ENCODE measurements around the gene MAVS. TPM values are rescaled to one million over a fixed set of nuclear protein-coding genes. Genes with fewer than 3 reads are reported as not detected.

MAVS gene
- total RNA-seq, 1 donor from 2014 or later, result 47.0 TPM

GRCh38 chr20:3848565-3848964 is 1.9 kb downstream of the MAVS start:
- TF ChIP-seq CTCF (IDR thresholded peaks at IDR 0.05), result no peak
- Mint-ChIP-seq H3K4me1 (ENCODE audit: unreplicated experiment) (peaks cover 29% of the 10 kb centered on the region), H3K9me3 (ENCODE audit: unreplicated experiment) (no peaks in the 10 kb centered on the region), H3K27ac (ENCODE audit: unreplicated experiment) (peak overlapping the region; percentile 41), H3K36me3 (ENCODE audit: unreplicated experiment) (peaks cover 3% of the 10 kb centered on the region), H3K27me3 (ENCODE audit: unreplicated experiment) (no peaks in the 10 kb centered on the region), H3K4me3 (ENCODE audit: unreplicated experiment) (peak overlapping the region; percentile 65)
- no peak for DNase-seq (ENCODE audit: extremely low spot score, unreplicated experiment)

GRCh38 chr20:3854462-3854871 is 7.8 kb downstream of the MAVS start:
- no peak for TF ChIP-seq CTCF (IDR thresholded peaks at IDR 0.05)
- DNase-seq (ENCODE audit: extremely low spot score, unreplicated experiment), result no peak
- Mint-ChIP-seq H3K36me3 (ENCODE audit: unreplicated experiment) (peaks cover 24% of the 10 kb centered on the region), H3K9me3 (ENCODE audit: unreplicated experiment) (no peaks in the 10 kb centered on the region), H3K4me1 (ENCODE audit: unreplicated experiment) (peaks cover 2% of the 10 kb centered on the region), H3K4me3 (ENCODE audit: unreplicated experiment) (no peak overlapping the region), H3K27ac (ENCODE audit: unreplicated experiment) (no peak overlapping the region), H3K27me3 (ENCODE audit: unreplicated experiment) (no peaks in the 10 kb centered on the region)

- H3K9me3 Mint-ChIP-seq (ENCODE audit: unreplicated experiment), result no peaks in the 10 kb centered on the region
- peaks cover 2% of the 10 kb centered on the region for H3K4me1 Mint-ChIP-seq (ENCODE audit: unreplicated experiment)
- peaks cover 34% of the 10 kb centered on the region for H3K36me3 Mint-ChIP-seq (ENCODE audit: unreplicated experiment)
- H3K27me3 Mint-ChIP-seq (ENCODE audit: unreplicated experiment), result no peaks in the 10 kb centered on the region
- TF ChIP-seq CTCF (IDR thresholded peaks at IDR 0.05), result no peak
- no peak overlapping the region for H3K27ac Mint-ChIP-seq (ENCODE audit: unreplicated experiment)
- DNase-seq (ENCODE audit: extremely low spot score, unreplicated experiment), result no peak
- H3K4me3 Mint-ChIP-seq (ENCODE audit: unreplicated experiment), result no peak overlapping the region
Measured at GRCh38 chr20:3857405-3857804, 10.8 kb downstream of the MAVS start.

GRCh38 chr20:3858689-3859088 is 12.1 kb downstream of the MAVS start:
- H3K4me3 Mint-ChIP-seq (ENCODE audit: unreplicated experiment), result no peak overlapping the region
- peaks cover 43% of the 10 kb centered on the region for H3K36me3 Mint-ChIP-seq (ENCODE audit: unreplicated experiment)

GRCh38 chr20:3861191-3861590 is 14.6 kb downstream of the MAVS start:
- peaks cover 47% of the 10 kb centered on the region for H3K36me3 Mint-ChIP-seq (ENCODE audit: unreplicated experiment)
- H3K27ac Mint-ChIP-seq (ENCODE audit: unreplicated experiment), result peak overlapping the region; percentile 41
- no peaks in the 10 kb centered on the region for H3K27me3 Mint-ChIP-seq (ENCODE audit: unreplicated experiment)
- H3K9me3 Mint-ChIP-seq (ENCODE audit: unreplicated experiment), result no peaks in the 10 kb centered on the region
- no peak for TF ChIP-seq CTCF (IDR thresholded peaks at IDR 0.05)
- H3K4me1 Mint-ChIP-seq (ENCODE audit: unreplicated experiment), result no peaks in the 10 kb centered on the region
- no peak overlapping the region for H3K4me3 Mint-ChIP-seq (ENCODE audit: unreplicated experiment)
- DNase-seq (ENCODE audit: extremely low spot score, unreplicated experiment), result no peak

More at GRCh38 chr20:3858689-3859088, 12.1 kb downstream of the MAVS start:
- Mint-ChIP-seq H3K9me3 (ENCODE audit: unreplicated experiment) (no peaks in the 10 kb centered on the region), H3K27ac (ENCODE audit: unreplicated experiment) (no peak overlapping the region), H3K27me3 (ENCODE audit: unreplicated experiment) (no peaks in the 10 kb centered on the region), H3K4me1 (ENCODE audit: unreplicated experiment) (peaks cover 2% of the 10 kb centered on the region)
- DNase-seq (ENCODE audit: extremely low spot score, unreplicated experiment), result no peak
- no peak for TF ChIP-seq CTCF (IDR thresholded peaks at IDR 0.05)

All from osteocyte (in vitro differentiated cells).